ENCODE results near the gene CEACAM7.

- TF ChIP-seq CTCF (IDR thresholded peaks at IDR 0.05) (no peak), ZFX (IDR thresholded peaks at IDR 0.05; ENCODE audit: borderline replicate concordance) (no peak)
These were observed 11.9 kb upstream of the CEACAM7 start for GRCh38 chr19:41699968-41700323.
